DOHH2 (cell line): ENCODE data around the gene MEF2A.

ENCODE experiments used
- EZH2phosphoT487 ChIP-seq: fragments of 200-600 bp; sonication (generic); IDR thresholded peaks from 2 replicates; pipeline ENCODE4 v1.6.1; 2017; ENCODE audit warnings: borderline replicate concordance, mild to moderate bottlenecking, antibody characterized with exemption, low read length, moderate library complexity, mixed read lengths
- TF ChIP-seq, protein P1 (sequence below): fragments of 200-600 bp; sonication (generic); IDR thresholded peaks from one replicate; pipeline ENCODE4 v1.5.1; 2014; ENCODE audit warnings: antibody characterized with exemption, mild to moderate bottlenecking, low read depth, low read length; ENCODE audit not compliant: poor library complexity, severe bottlenecking

DNA sequence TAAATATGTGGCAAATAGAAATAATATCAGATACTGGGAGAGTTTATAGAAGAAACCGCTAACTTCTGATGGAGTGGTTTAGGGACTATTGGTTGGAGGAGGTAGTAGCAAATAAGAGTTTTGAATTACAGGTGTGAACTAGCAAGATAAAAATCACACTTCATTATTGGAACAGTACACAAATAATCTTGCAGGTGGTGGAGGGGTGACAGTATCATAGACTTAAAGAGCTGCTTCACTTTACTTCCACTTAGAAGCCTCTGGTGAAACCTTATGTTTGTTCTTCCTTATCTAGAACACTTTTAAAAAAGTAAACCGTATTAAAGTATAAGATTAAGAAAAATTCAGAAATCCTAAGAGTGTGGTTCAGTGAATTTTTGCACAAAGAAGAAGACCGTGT is 69.4 kb downstream of the MEF2A start:
- TF ChIP-seq, protein P1, sequence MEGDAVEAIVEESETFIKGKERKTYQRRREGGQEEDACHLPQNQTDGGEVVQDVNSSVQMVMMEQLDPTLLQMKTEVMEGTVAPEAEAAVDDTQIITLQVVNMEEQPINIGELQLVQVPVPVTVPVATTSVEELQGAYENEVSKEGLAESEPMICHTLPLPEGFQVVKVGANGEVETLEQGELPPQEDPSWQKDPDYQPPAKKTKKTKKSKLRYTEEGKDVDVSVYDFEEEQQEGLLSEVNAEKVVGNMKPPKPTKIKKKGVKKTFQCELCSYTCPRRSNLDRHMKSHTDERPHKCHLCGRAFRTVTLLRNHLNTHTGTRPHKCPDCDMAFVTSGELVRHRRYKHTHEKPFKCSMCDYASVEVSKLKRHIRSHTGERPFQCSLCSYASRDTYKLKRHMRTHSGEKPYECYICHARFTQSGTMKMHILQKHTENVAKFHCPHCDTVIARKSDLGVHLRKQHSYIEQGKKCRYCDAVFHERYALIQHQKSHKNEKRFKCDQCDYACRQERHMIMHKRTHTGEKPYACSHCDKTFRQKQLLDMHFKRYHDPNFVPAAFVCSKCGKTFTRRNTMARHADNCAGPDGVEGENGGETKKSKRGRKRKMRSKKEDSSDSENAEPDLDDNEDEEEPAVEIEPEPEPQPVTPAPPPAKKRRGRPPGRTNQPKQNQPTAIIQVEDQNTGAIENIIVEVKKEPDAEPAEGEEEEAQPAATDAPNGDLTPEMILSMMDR = no peak
- TF ChIP-seq EZH2phosphoT487 = no peak
